Endothelial cell (in vitro differentiated cells): ENCODE measurements around the gene POR. TPM values are rescaled to one million over a fixed set of nuclear protein-coding genes. Genes with fewer than 3 reads are reported as not detected.
"Not testable (repeated sequence)": the region's sequence is repeated elsewhere in the genome, so short reads cannot be mapped to it uniquely, and the experiment has no call there.

Experiments used
- DNase-seq: peaks from one replicate; pipeline ENCODE4 v3.0.0; 2021; ENCODE audit warnings: low spot score
- H3K27ac Mint-ChIP-seq: one replicate; pipeline ENCODE4 v1.8.0; 2021; ENCODE audit warnings: mixed read lengths, inconsistent platforms; ENCODE audit not compliant: unreplicated experiment
- H3K27me3 Mint-ChIP-seq: one replicate; pipeline ENCODE4 v1.8.0; 2021; ENCODE audit warnings: mild to moderate bottlenecking, moderate library complexity, mixed read lengths, inconsistent platforms; ENCODE audit not compliant: unreplicated experiment
- H3K36me3 Mint-ChIP-seq: one replicate; pipeline ENCODE4 v1.8.0; 2021; ENCODE audit warnings: mild to moderate bottlenecking, low read depth, mixed read lengths, inconsistent platforms; ENCODE audit not compliant: unreplicated experiment
- H3K4me1 Mint-ChIP-seq: one replicate; pipeline ENCODE4 v1.8.0; 2021; ENCODE audit warnings: mild to moderate bottlenecking, mixed read lengths, inconsistent platforms; ENCODE audit not compliant: unreplicated experiment
- H3K4me3 Mint-ChIP-seq: one replicate; pipeline ENCODE4 v1.8.0; 2021; ENCODE audit warnings: mild to moderate bottlenecking, mixed read lengths, inconsistent platforms; ENCODE audit not compliant: unreplicated experiment
- H3K9me3 Mint-ChIP-seq: one replicate; pipeline ENCODE4 v1.8.0; 2021; ENCODE audit warnings: mixed read lengths, inconsistent platforms; ENCODE audit not compliant: unreplicated experiment
- total RNA-seq: library from RNA; stranded (reverse); fragmentation: NEBNext Ultra II Directional; extraction: Animal tissue kit (Norgen Biotek cat#: 25700); gene quantifications from one replicate; pipeline ENCODE4 v1.2.1, GENCODE V29; 2021; ENCODE audit not compliant: unreplicated experiment
- TF ChIP-seq, protein P1 (sequence below): fragments of 200-600 bp; sonication (generic); IDR thresholded peaks from one replicate; pipeline ENCODE4 v1.5.0; 2021; ENCODE audit warnings: antibody characterized with exemption; ENCODE audit not compliant: unreplicated experiment

POR gene
- total RNA-seq, 1 donor from 2014 or later: 70.8 TPM

DNA sequence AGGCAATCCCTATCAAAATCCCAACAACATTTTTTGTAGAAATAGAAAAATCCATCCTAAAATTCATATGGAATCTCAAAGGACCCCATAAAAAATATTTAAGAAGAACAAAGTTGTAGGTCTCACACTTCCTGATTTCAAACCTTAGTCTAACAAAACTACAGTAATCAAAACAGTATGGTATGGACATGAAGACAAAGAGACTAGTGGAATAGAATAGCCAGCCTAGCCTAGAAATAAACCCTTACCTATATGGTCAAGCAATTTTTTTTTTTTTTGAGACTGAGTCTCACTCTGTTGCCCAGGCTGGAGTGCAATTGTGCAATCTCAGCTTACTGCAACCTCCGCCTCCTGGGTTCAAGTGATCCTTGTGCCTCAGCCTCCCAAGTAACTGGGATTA, 83.1 kb downstream of the POR start:
- TF ChIP-seq, protein P1, sequence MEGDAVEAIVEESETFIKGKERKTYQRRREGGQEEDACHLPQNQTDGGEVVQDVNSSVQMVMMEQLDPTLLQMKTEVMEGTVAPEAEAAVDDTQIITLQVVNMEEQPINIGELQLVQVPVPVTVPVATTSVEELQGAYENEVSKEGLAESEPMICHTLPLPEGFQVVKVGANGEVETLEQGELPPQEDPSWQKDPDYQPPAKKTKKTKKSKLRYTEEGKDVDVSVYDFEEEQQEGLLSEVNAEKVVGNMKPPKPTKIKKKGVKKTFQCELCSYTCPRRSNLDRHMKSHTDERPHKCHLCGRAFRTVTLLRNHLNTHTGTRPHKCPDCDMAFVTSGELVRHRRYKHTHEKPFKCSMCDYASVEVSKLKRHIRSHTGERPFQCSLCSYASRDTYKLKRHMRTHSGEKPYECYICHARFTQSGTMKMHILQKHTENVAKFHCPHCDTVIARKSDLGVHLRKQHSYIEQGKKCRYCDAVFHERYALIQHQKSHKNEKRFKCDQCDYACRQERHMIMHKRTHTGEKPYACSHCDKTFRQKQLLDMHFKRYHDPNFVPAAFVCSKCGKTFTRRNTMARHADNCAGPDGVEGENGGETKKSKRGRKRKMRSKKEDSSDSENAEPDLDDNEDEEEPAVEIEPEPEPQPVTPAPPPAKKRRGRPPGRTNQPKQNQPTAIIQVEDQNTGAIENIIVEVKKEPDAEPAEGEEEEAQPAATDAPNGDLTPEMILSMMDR: no peak
- H3K27ac Mint-ChIP-seq: no peak overlapping the region
- peaks cover 2% of the 10 kb centered on the region for H3K27me3 Mint-ChIP-seq
- H3K9me3 Mint-ChIP-seq: no peaks in the 10 kb centered on the region
- no peaks in the 10 kb centered on the region for H3K4me1 Mint-ChIP-seq
- H3K4me3 Mint-ChIP-seq: no peak overlapping the region
- no peak for DNase-seq
- H3K36me3 Mint-ChIP-seq: peaks cover 29% of the 10 kb centered on the region

DNA sequence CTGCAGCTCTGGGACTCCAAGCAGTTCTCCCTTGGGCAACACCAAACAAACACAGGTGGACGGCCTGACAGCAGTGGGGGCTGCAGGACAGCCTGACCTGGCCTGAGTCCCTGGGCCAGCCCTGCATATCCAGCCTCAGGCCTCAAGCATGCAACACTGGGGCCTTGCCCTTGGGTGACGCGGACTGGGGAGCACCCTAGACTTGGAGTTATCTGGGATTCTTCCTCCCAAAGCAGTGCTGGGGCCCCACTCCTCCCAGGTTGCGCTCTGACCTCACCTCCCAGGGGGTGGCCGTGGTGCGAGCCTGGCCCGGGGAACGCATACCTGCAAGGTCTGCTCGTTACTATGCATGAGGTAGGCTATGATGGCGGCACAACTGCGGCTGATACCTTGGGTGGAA, 85.6 kb downstream of the POR start:
- Mint-ChIP-seq H3K36me3 (peaks cover 30% of the 10 kb centered on the region), H3K4me3 (no peak overlapping the region), H3K9me3 (no peaks in the 10 kb centered on the region), H3K4me1 (no peaks in the 10 kb centered on the region), H3K27me3 (no peaks in the 10 kb centered on the region), H3K27ac (no peak overlapping the region)
- TF ChIP-seq, protein P1: no peak
- DNase-seq: no peak

DNA sequence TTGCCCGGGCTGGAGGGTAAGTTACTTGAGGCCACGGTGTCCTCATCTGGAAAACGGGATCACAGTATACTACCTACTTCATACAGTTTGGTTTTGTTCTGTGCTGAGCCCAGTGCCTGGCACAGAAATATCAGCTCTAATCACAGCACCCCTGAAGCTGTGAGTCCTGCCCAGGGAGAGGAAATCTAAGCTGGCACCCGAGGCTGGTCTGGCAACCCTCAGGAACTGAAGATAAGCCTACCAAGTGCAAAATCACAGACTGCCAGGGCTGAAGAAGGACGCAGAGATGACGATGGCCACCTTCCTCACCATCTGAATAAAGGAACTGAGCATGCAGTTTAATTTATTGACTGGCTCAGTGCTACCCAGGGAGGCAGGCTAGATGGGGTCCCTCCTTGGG, 87.2 kb downstream of the POR start:
- Mint-ChIP-seq H3K27me3 (no peaks in the 10 kb centered on the region), H3K4me3 (no peak overlapping the region), H3K9me3 (no peaks in the 10 kb centered on the region), H3K4me1 (no peaks in the 10 kb centered on the region), H3K36me3 (peaks cover 15% of the 10 kb centered on the region), H3K27ac (no peak overlapping the region)
- no peak for DNase-seq
- TF ChIP-seq, protein P1: no peak

DNA sequence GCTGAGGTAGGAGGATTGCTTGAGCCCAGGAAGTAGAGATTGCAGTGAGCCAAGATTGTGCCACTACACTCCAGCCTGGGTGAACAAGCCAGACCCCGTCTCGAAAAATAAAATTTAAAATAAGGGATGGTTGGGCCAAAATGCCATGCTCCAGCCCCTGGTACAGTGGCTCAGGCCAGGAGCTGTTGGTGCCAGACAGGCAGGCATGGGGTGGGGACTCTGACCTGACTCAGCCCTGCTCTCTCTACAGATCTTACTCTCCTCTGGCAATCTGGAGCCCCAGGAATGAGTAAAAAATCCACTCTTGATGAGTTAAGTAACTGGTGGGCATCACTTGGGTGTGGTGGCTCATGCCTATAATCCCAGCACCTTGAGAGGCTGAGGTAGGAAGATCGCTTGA, 87.9 kb downstream of the POR start:
- TF ChIP-seq, protein P1: no peak
- DNase-seq: no peak
- H3K27me3 Mint-ChIP-seq: no peaks in the 10 kb centered on the region

DNA sequence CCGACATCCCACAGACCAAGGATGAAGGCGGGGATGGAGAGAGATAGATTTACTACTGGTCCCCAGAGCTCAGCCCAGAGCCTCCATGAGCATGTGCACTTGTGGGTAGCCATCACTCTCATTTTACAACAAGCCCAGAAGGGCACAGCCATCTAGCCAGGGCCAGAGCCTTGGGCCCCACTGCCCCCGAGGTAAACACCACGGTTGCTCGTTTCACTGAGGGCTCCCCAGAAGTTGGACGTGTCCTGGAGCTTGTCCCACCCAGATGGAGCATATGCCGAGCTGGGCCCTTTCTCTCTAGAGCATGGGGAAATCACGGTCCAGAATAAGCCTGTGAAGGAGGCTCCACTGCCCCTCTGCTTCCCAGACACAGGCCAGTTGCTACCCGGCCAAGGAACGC, 88.4 kb downstream of the POR start:
- DNase-seq: no peak
- no peaks in the 10 kb centered on the region for H3K27me3 Mint-ChIP-seq
- no peaks in the 10 kb centered on the region for H3K9me3 Mint-ChIP-seq
- peaks cover 14% of the 10 kb centered on the region for H3K36me3 Mint-ChIP-seq
- TF ChIP-seq, protein P1: no peak
- no peak overlapping the region for H3K27ac Mint-ChIP-seq
- no peaks in the 10 kb centered on the region for H3K4me1 Mint-ChIP-seq
- no peak overlapping the region for H3K4me3 Mint-ChIP-seq

More for the DNA sequence above, 87.9 kb downstream of the POR start:
- Mint-ChIP-seq H3K4me1 (no peaks in the 10 kb centered on the region), H3K27ac (no peak overlapping the region), H3K9me3 (no peaks in the 10 kb centered on the region), H3K4me3 (no peak overlapping the region), H3K36me3 (peaks cover 15% of the 10 kb centered on the region)

DNA sequence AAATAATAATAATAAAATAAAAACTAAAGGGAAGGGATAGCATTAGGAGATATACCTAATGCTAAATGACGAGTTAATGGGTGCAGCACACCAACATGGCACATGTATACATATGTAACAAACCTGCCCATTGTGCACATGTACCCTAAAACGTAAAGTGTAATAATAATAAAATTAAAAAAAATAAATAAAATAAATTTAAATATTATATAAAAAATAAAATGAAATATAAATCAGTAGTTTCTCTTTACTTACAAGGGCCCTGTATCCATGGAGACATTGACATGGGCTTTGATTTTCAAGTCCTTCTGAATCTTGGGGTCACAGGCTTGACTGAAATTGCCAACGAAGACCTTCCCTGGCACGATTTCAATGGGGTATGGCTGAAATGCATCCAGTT, 90.0 kb downstream of the POR start:
- not testable (repeated sequence) for H3K9me3 Mint-ChIP-seq, H3K27ac Mint-ChIP-seq

More for the DNA sequence above, 90.0 kb downstream of the POR start:
- not testable (repeated sequence) for H3K4me3 Mint-ChIP-seq, H3K36me3 Mint-ChIP-seq, H3K4me1 Mint-ChIP-seq, H3K27me3 Mint-ChIP-seq, DNase-seq
